Femur (tissue), 1 donor: ENCODE data around the gene UGGT1.

Experiments used
- DNase-seq: peaks from one replicate; pipeline ENCODE4 v3.0.0-alpha.2; 2017

UGGT1 gene

GRCh38 chr2:128090945-128091725 lies at the start of gene UGGT1:
Gene UGGT1, plus strand, starts transcription at chr2:128091200. Its CDS starts 158 bp downstream, at chr2:128091358.
- peak; percentile 97 for DNase-seq

GRCh38 chr2:128041561-128041960 lies 49.4 kb upstream of the UGGT1 start:
- no peak for DNase-seq

GRCh38 chr2:128043041-128043440 lies 48.0 kb upstream of the UGGT1 start:
- DNase-seq = no peak

GRCh38 chr2:128053331-128053730 lies 37.7 kb upstream of the UGGT1 start:
- DNase-seq = no peak

- no peak for DNase-seq
These were observed 36.7 kb upstream of the UGGT1 start for GRCh38 chr2:128054104-128054885.

GRCh38 chr2:128057334-128057733 lies 33.7 kb upstream of the UGGT1 start:
- no peak for DNase-seq

- DNase-seq = no peak
These were observed 32.9 kb upstream of the UGGT1 start for GRCh38 chr2:128058114-128058513.

GRCh38 chr2:128062571-128062970 lies 28.4 kb upstream of the UGGT1 start:
- DNase-seq = no peak

- DNase-seq = no peak
These were observed 26.6 kb upstream of the UGGT1 start for GRCh38 chr2:128064353-128064752.

- no peak for DNase-seq
These were observed 21.2 kb upstream of the UGGT1 start for GRCh38 chr2:128069769-128070168.

- no peak for DNase-seq
These were observed 17.7 kb upstream of the UGGT1 start for GRCh38 chr2:128073278-128073677.

GRCh38 chr2:128076461-128077106 lies 14.4 kb upstream of the UGGT1 start:
- DNase-seq = no peak

GRCh38 chr2:128084757-128085156 lies 6.2 kb upstream of the UGGT1 start:
- DNase-seq = no peak

- no peak for DNase-seq
These were observed 4.8 kb upstream of the UGGT1 start for GRCh38 chr2:128086244-128086643.

- no peak for DNase-seq
These were observed 440 bp upstream of the UGGT1 start for GRCh38 chr2:128090575-128090944.

GRCh38 chr2:128091726-128092080 lies 703 bp downstream of the UGGT1 start:
- DNase-seq = no peak

- no peak for DNase-seq
These were observed 1.7 kb downstream of the UGGT1 start for GRCh38 chr2:128092656-128093055.

- DNase-seq = no peak
These were observed 2.8 kb downstream of the UGGT1 start for GRCh38 chr2:128093762-128094161.

GRCh38 chr2:128095201-128095600 lies 4.2 kb downstream of the UGGT1 start:
- DNase-seq = no peak

- DNase-seq = no peak
These were observed 12.4 kb downstream of the UGGT1 start for GRCh38 chr2:128103407-128103806.

- no peak for DNase-seq
These were observed 14.1 kb downstream of the UGGT1 start for GRCh38 chr2:128105072-128105471.

GRCh38 chr2:128108166-128108565 lies 17.2 kb downstream of the UGGT1 start:
- no peak for DNase-seq

- no peak for DNase-seq
These were observed 18.2 kb downstream of the UGGT1 start for GRCh38 chr2:128109243-128109642.
